Ovary (tissue), 9 donors: ENCODE measurements around the gene NFKBIL1. TPM values are rescaled to one million over a fixed set of nuclear protein-coding genes. Genes with fewer than 3 reads are reported as not detected.

Experiments used
- DNase-seq, 5 donors: peaks; one replicate each; pipeline ENCODE4 v3.0.0-alpha.2; 2019 to 2020
- H3K27ac ChIP-seq, 2 donors: fragments of 200-600 bp; one replicate each; pipeline versions ENCODE4 v1.5.1 to v1.8.0; 2019 to 2022
- H3K27me3 ChIP-seq: fragments of 200-600 bp; one replicate; pipeline ENCODE4 v1.8.0; 2022
- H3K36me3 ChIP-seq: fragments of 200-600 bp; sonication (generic); one replicate; pipeline ENCODE4 v1.5.1; 2019
- H3K4me1 ChIP-seq: one replicate; pipeline ENCODE4 v1.8.1; 2013; ENCODE audit warnings: mild to moderate bottlenecking, moderate library complexity; ENCODE audit not compliant: insufficient read depth
- H3K4me3 ChIP-seq: fragments of 200-600 bp; sonication (generic); one replicate; pipeline ENCODE4 v1.5.1; 2017
- H3K9me3 ChIP-seq, 2 donors: fragments of 200-600 bp in 1 of 2; sonication (generic) in 1 of 2; one replicate each; pipeline versions ENCODE4 v1.5.1 to v1.8.1; 2013 to 2019; ENCODE audit warnings: mild to moderate bottlenecking in 1 of 2, moderate library complexity in 1 of 2
- CTCF ChIP-seq, 3 donors: fragments of 450-650 bp in 2 of 3; fragments of 200-600 bp in 1 of 3; IDR thresholded peaks; one replicate each; pipeline versions ENCODE4 v1.5.1 to v1.8.0; 2016 to 2022; ENCODE audit warnings: antibody characterized with exemption in 3 of 3, mild to moderate bottlenecking in 1 of 3
- EP300 ChIP-seq: sonication (generic); formaldehyde crosslinking; IDR thresholded peaks from one replicate; pipeline ENCODE4 v1.6.1; 2017; ENCODE audit warnings: antibody characterized with exemption
- POLR2A ChIP-seq: fragments of 450-650 bp; IDR thresholded peaks from one replicate; pipeline ENCODE4 v1.6.1; 2017; ENCODE audit warnings: antibody characterized with exemption, mild to moderate bottlenecking, moderate library complexity
- WGBS, 3 donors: extraction: QIAGEN DNeasy Blood & Tissue Kit in 1 of 3; methylation state at CpG; one replicate each; pipeline versions ENCODE4 v1.1.5 to v1.1.7; 2013 to 2017; 5-methylcytosine and 5-hydroxymethylcytosine counted together
- intact Hi-C, 4 donors: fragments of 100-400 bp; cut with DNase I; formaldehyde crosslinking; loops; one replicate each; pipeline versions ENCODE4 v1.11.0 to v1.15.1; 2022 to 2023
- polyA plus RNA-seq, 2 donors: library from polyadenylated mRNA; stranded (reverse); fragments of 200-250 nt in 1 of 2; fragments of 350-450 nt in 1 of 2; fragmentation: Illumina TruSeq in 1 of 2; extraction: RNeasy Lipid Tissue Mini Kit (QIAGEN cat#74804) in 1 of 2; gene quantifications; one replicate each; pipeline ENCODE4 v1.2.3, GENCODE V29; 2013 to 2014
- total RNA-seq, 7 donors: library from RNA; depleted of rRNA in 2 of 7; stranded (reverse); fragments of >200 nt in 2 of 7; fragmentation: NEBNext Ultra II Directional in 3 of 7; extraction: Animal tissue kit (Norgen Biotek cat#: 25700) in 3 of 7; gene quantifications; one replicate each; pipeline versions ENCODE4 v1.1.0 to v1.2.4, GENCODE V29; 2016 to 2023
- donor health status: DM: no; HTN: no; CAD: no; lungs with moderate emphysema.
- donor health status: DM: no; HTN: no; CAD: no.
- donor health status: Bipolar disorder and iron deficiency.
- donor health status: DM: yes; HTN: yes; CAD: no.
- donor health status: DM: no; HTN: no; CAD: no.
- donor health status: DM: yes; HTN: yes; CAD: no.

The NFKBIL1 gene
- total and polyA plus RNA-seq, 9 donors, result 8.2 to 46.0 (median 27.5) TPM

GRCh38 chr6:31534011-31534410 lies 13.4 kb upstream of the NFKBIL1 start:
- no peak overlapping the region for H3K4me3 ChIP-seq

DNA sequence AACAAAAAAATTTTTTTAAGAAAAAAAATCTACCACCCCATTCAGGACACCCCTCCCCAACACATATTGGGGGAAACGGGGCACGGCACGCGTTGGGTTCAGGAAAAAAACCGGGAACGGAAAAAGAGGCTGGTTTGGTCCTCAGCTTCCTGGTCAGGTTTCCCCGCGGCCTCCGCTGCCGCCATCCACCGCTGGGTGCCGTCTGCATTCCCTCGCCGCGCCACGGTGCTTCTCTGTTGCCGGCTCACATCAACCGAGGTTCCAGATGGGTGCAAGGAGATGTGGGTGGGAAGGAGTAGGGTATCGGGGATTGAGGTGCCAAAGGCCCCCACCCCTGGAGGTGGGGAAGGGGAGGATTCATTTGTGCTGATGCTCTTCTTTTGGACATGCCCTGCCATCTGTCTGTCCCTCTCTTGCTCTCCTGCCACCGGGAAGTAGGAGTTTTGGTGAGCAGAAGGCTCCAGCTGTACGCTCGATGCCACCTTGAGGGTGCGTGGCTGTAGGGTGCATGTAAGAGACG lies 12.8 kb upstream of the NFKBIL1 start:
- TF ChIP-seq POLR2A, result no peak
- TF ChIP-seq CTCF (IDR thresholded peaks at IDR 0.05), result no peak
- no peak for TF ChIP-seq EP300
- WGBS, 3 donors, result 87% methylated on average over 24 of the region's 24 CpGs
- Histone ChIP-seq H3K9me3 (no peaks in the 10 kb centered on the region), H3K27ac (no peak overlapping the region), H3K4me3 (no peak overlapping the region), H3K4me1 (peaks cover 7% of the 10 kb centered on the region), H3K27me3 (no peaks in the 10 kb centered on the region), H3K36me3 (no peaks in the 10 kb centered on the region)
- intact Hi-C loops, result no loop called here
- DNase-seq, result no peak

More at GRCh38 chr6:31534011-31534410, 13.4 kb upstream of the NFKBIL1 start:
- 84 to 92% (median 85%) methylated on average over 6 of the region's 6 CpGs for WGBS, 3 donors
- Histone ChIP-seq H3K4me1 (peaks cover 4% of the 10 kb centered on the region), H3K27me3 (no peaks in the 10 kb centered on the region), H3K36me3 (no peaks in the 10 kb centered on the region), H3K27ac (no peak overlapping the region), H3K9me3 (no peaks in the 10 kb centered on the region)
- no peak for DNase-seq
- intact Hi-C loops, result no loop called here
- TF ChIP-seq POLR2A (no peak), CTCF (IDR thresholded peaks at IDR 0.05) (no peak), EP300 (no peak)

DNA sequence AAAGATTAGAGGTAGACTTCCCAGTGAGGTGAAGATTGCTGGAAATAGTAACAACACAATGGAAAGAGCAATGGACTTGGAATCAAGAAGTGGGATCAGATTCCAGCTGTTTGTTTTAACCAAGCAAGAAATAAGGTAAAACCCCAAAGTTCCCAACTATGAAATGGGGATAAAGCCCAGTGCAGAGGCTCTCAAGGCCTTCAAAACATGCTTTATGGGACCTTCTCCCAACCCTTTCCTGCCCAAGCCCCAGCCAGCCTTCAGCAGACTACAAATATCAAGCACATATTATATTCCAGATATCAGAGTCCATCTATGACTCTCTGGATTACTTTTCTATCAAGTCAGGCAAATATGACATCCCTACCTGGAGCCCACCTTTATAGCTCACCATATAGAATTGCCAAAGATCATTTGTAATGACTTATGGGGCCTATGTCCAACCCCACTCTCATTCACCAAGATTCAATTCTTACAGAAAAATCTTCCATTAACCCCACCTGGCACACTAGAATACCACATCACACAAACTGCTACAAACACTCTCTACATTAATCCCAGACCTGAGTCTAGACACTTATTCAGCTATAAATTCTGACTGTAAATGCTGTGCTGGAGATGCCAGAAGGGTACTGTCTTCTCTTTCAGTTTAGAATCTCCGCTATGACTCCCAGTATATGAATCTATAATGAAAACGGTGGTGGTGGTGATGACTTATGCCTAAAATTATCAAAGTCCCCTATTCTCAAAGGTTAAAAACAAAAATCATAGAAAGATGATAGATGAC lies 11.7 kb upstream of the NFKBIL1 start:
- no peak for DNase-seq
- TF ChIP-seq CTCF (IDR thresholded peaks at IDR 0.05) (no peak), POLR2A (no peak), EP300 (no peak)
- 19 to 74% (median 27%) methylated on average over 2 of the region's 2 CpGs for WGBS, 3 donors
- Histone ChIP-seq H3K27ac (no peak overlapping the region), H3K36me3 (no peaks in the 10 kb centered on the region), H3K27me3 (no peaks in the 10 kb centered on the region), H3K4me1 (peaks cover 11% of the 10 kb centered on the region), H3K4me3 (no peak overlapping the region), H3K9me3 (no peaks in the 10 kb centered on the region)
- intact Hi-C loops, result no loop called here

- WGBS, 3 donors, result 39 to 53% (median 44%) methylated on average over 6 of the region's 6 CpGs
- H3K4me1 ChIP-seq, result peaks cover 11% of the 10 kb centered on the region
- no peak overlapping the region for H3K4me3 ChIP-seq
- TF ChIP-seq POLR2A (no peak), EP300 (no peak), CTCF (IDR thresholded peaks at IDR 0.05) (no peak)
- H3K27ac ChIP-seq, result no peak overlapping the region
- no peak for DNase-seq
- H3K36me3 ChIP-seq, result no peaks in the 10 kb centered on the region
- H3K27me3 ChIP-seq, result no peaks in the 10 kb centered on the region
- H3K9me3 ChIP-seq, result no peaks in the 10 kb centered on the region
- intact Hi-C loops, result no loop called here
Observed at GRCh38 chr6:31538805-31539400, 8.5 kb upstream of the NFKBIL1 start.
